Nephron progenitor cell (in vitro differentiated cells): ENCODE results near the gene ECEL1.

Experiments
- DNase-seq: peaks from one replicate; pipeline ENCODE4 v3.0.0; 2021
- H3K27ac Mint-ChIP-seq: 2 replicates; pipeline ENCODE4 v1.8.0; 2021; ENCODE audit warnings: mild to moderate bottlenecking, moderate library complexity, mixed read lengths
- H3K27me3 Mint-ChIP-seq: 2 replicates; pipeline ENCODE4 v1.8.0; 2021; ENCODE audit warnings: mild to moderate bottlenecking, low read depth, mixed read lengths; ENCODE audit not compliant: poor library complexity
- H3K36me3 Mint-ChIP-seq: 2 replicates; pipeline ENCODE4 v1.8.0; 2021; ENCODE audit warnings: low read depth, mixed read lengths
- H3K4me1 Mint-ChIP-seq: 2 replicates; pipeline ENCODE4 v1.8.0; 2021; ENCODE audit warnings: mixed read lengths
- H3K4me3 Mint-ChIP-seq: 2 replicates; pipeline ENCODE4 v1.8.0; 2021; ENCODE audit warnings: mild to moderate bottlenecking, moderate library complexity, mixed read lengths
- H3K9me3 Mint-ChIP-seq: 2 replicates; pipeline ENCODE4 v1.8.0; 2021; ENCODE audit warnings: mild to moderate bottlenecking, moderate library complexity, mixed read lengths
- TF ChIP-seq, protein P1 (sequence below): fragments of 200-600 bp; sonication (generic); IDR thresholded peaks from 2 replicates; pipeline ENCODE4 v1.5.0; 2021; ENCODE audit warnings: antibody characterized with exemption

Gene ECEL1

DNA sequence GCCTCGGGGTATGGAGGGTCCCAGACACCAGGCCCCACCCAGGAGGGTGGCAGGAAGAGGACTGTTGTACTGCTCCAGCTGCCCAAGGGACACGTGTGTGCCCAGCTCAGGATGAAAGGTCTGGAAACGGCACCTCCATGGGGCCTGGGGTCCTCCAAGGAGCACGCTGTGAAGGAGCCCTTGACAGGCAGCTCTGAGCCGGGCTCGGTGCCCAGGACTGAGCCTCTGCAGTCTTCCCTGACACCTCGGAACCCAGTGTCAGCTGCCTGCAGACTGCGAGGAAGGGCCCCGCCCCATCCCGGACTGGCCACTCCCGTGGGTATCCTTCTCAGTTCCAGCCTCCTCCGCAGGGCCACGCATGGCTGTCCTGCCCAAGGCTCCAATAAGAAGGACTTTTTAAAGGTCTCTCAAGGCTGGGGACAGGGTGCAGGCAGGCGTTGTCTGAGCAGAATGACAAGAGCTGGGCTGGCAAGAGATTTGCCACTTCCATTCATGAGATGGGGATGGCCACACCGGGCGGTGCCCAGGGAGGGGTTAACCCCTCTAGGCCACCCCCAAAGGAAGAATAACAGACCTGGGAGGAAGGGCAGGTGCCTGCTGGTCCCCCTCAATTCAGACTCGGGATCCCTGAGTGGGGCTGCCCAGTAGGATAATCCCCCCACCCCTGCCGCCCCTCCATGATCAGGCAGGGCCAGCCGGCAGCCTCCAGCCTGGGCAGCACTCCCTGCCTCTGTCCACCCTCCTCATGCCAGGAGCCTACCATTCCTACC lies 8.9 kb downstream of the ECEL1 start:
- DNase-seq: peak; percentile 4
- Mint-ChIP-seq H3K27me3 (peaks cover 55% of the 10 kb centered on the region), H3K36me3 (no peaks in the 10 kb centered on the region), H3K4me3 (no peak overlapping the region), H3K9me3 (no peaks in the 10 kb centered on the region), H3K4me1 (peaks cover 17% of the 10 kb centered on the region), H3K27ac (no peak overlapping the region)
- TF ChIP-seq, protein P1, sequence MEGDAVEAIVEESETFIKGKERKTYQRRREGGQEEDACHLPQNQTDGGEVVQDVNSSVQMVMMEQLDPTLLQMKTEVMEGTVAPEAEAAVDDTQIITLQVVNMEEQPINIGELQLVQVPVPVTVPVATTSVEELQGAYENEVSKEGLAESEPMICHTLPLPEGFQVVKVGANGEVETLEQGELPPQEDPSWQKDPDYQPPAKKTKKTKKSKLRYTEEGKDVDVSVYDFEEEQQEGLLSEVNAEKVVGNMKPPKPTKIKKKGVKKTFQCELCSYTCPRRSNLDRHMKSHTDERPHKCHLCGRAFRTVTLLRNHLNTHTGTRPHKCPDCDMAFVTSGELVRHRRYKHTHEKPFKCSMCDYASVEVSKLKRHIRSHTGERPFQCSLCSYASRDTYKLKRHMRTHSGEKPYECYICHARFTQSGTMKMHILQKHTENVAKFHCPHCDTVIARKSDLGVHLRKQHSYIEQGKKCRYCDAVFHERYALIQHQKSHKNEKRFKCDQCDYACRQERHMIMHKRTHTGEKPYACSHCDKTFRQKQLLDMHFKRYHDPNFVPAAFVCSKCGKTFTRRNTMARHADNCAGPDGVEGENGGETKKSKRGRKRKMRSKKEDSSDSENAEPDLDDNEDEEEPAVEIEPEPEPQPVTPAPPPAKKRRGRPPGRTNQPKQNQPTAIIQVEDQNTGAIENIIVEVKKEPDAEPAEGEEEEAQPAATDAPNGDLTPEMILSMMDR: no peak

GRCh38 chr2:232477751-232478510 lies 9.7 kb downstream of the ECEL1 start:
- no peak overlapping the region for H3K4me3 Mint-ChIP-seq
- no peak for DNase-seq
- no peaks in the 10 kb centered on the region for H3K36me3 Mint-ChIP-seq
- H3K4me1 Mint-ChIP-seq: peaks cover 16% of the 10 kb centered on the region
- H3K9me3 Mint-ChIP-seq: peaks cover 2% of the 10 kb centered on the region
- TF ChIP-seq, protein P1: no peak
- peaks cover 56% of the 10 kb centered on the region for H3K27me3 Mint-ChIP-seq
- no peak overlapping the region for H3K27ac Mint-ChIP-seq

DNA sequence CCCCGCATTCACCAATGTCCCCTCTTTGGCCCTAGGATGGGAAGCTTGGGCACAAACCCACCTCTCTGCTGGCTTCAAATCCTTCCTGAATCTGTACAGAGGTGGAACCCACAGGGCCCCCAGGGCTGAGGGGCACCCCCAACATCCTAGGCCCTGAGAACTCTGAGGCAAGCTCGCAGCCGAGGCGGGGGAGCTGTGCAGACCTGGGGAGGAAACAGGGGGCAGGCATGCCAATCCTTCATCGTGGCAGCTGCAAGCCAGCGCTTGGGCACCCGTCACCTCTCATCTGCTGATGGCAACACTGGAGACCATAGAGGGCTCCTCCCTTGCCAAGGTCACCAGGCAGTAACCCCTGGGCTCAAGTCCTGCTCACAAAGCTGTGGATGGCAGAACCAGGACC lies 10.8 kb downstream of the ECEL1 start:
- H3K4me3 Mint-ChIP-seq: no peak overlapping the region
- no peak for DNase-seq
- peaks cover 5% of the 10 kb centered on the region for H3K36me3 Mint-ChIP-seq
- H3K27ac Mint-ChIP-seq: no peak overlapping the region
- peaks cover 54% of the 10 kb centered on the region for H3K27me3 Mint-ChIP-seq
- H3K9me3 Mint-ChIP-seq: peaks cover 13% of the 10 kb centered on the region
- H3K4me1 Mint-ChIP-seq: peaks cover 13% of the 10 kb centered on the region
- TF ChIP-seq, protein P1: no peak

GRCh38 chr2:232476045-232476444 lies 11.6 kb downstream of the ECEL1 start:
- TF ChIP-seq, protein P1: no peak
- peaks cover 61% of the 10 kb centered on the region for H3K27me3 Mint-ChIP-seq
- H3K4me3 Mint-ChIP-seq: no peak overlapping the region
- DNase-seq: no peak
- H3K9me3 Mint-ChIP-seq: peaks cover 19% of the 10 kb centered on the region
- no peak overlapping the region for H3K27ac Mint-ChIP-seq
- H3K36me3 Mint-ChIP-seq: peaks cover 5% of the 10 kb centered on the region
- H3K4me1 Mint-ChIP-seq: peaks cover 9% of the 10 kb centered on the region

- H3K4me1 Mint-ChIP-seq: no peaks in the 10 kb centered on the region
- no peak for DNase-seq
- H3K27ac Mint-ChIP-seq: no peak overlapping the region
- H3K36me3 Mint-ChIP-seq: peaks cover 5% of the 10 kb centered on the region
- H3K27me3 Mint-ChIP-seq: peaks cover 71% of the 10 kb centered on the region
- TF ChIP-seq, protein P1: no peak
- no peak overlapping the region for H3K4me3 Mint-ChIP-seq
- H3K9me3 Mint-ChIP-seq: peaks cover 27% of the 10 kb centered on the region
These were observed 14.2 kb downstream of the ECEL1 start for GRCh38 chr2:232473467-232473890.
